ENCODE data around the gene KIAA1549.

Gene KIAA1549

DNA sequence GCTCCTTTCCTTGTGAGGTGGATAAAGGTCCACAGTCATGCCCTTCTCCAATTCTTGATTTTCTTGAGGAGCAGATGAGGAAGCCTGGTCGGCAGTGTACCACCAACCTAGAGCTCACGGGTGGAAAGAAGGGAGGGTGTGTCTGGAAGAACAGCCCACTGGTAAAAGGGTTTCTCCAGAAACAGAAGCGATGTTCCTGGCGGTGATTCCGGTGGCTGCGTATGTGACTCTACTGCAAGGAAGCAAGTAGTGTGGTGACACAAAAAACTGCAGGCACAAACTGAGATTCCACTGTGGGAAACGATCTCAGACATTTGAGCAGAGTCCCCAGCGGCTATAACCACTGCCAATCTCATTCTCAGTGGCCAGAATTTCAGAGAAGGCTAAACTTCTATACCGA lies 117.3 kb downstream of the KIAA1549 start:
- H3K18ac ChIP-seq (ENCODE audit: low read depth in 1 of 2, low read length in 2 of 2), result no peak overlapping the region
- 97% methylated on average over 9 of the region's 9 CpGs for WGBS

DNA sequence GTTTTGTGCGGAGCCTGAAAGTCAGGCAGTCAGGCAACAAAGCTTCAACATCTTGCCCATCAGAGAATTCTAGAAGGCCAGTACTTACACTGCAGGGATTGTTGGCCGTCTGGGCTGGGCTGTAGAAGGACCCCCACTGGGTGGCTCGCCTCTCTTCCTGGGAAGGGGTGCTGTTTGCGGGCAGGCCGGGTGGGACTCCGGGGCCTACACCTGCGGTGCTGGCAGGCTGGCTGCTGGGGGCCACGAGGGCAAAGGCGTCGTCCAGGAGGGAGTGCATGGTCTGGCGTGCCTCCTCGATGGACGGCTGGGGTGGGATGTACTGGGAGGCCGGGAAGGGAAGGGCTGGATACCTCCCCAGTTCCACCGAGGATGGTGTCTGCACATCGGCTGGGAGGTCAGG lies 120.1 kb downstream of the KIAA1549 start:
- Histone ChIP-seq H3K4me1 (ENCODE audit: control insufficient read depth, insufficient read depth, low read depth, low read length) (no peaks in the 10 kb centered on the region), H3K27ac (ENCODE audit: low read length, poor library complexity, severe bottlenecking) (no peak overlapping the region), H2AFZ (ENCODE audit: low read depth, low read length) (no peak overlapping the region), H3K4me2 (ENCODE audit: low read length, poor library complexity, severe bottlenecking) (no peak overlapping the region), H3K4me3 (ENCODE audit: insufficient read depth in 1 of 2, low read depth in 1 of 2, low read length in 2 of 2) (no peak overlapping the region), H2AK5ac (ENCODE audit: low read length, severe bottlenecking) (no peak overlapping the region), H3K9me3 (ENCODE audit: control insufficient read depth, low read length) (peaks cover 22% of the 10 kb centered on the region), H3K27me3 (ENCODE audit: control insufficient read depth in 1 of 2, insufficient read depth in 1 of 2, low read length in 2 of 2) (no peaks in the 10 kb centered on the region), H3K79me1 (replicated peaks; ENCODE audit: low read length, poor library complexity, severe bottlenecking) (no peaks in the 10 kb centered on the region), H4K8ac (ENCODE audit: low read length) (no peak overlapping the region), H3K9ac (ENCODE audit: low read length) (no peak overlapping the region), H2BK5ac (ENCODE audit: low read depth, low read length, poor library complexity, severe bottlenecking) (no peak overlapping the region), H4K91ac (ENCODE audit: low read length) (no peak overlapping the region), H2BK120ac (ENCODE audit: low read depth, low read length) (no peak overlapping the region), H3K18ac (ENCODE audit: low read depth in 1 of 2, low read length in 2 of 2) (no peak overlapping the region), H3K36me3 (ENCODE audit: control insufficient read depth in 1 of 2, insufficient read depth in 2 of 2, low read depth in 1 of 2, low read length in 2 of 2) (peaks cover 10 to 15% of the 10 kb centered on the region in 2 experiments), H3K4ac (ENCODE audit: low read depth in 1 of 2, low read length in 2 of 2) (no peak overlapping the region), H2BK15ac (ENCODE audit: low read depth, poor library complexity, severe bottlenecking) (no peak overlapping the region), H2BK12ac (ENCODE audit: low read length in 2 of 2) (no peak overlapping the region), H3K23ac (ENCODE audit: low read length in 2 of 2) (no peak overlapping the region), H3K14ac (ENCODE audit: low read length in 2 of 2) (no peak overlapping the region)
- WGBS, result 97% methylated on average over 16 of the region's 16 CpGs
- no peak for DNase-seq

More for the DNA sequence above, 117.3 kb downstream of the KIAA1549 start:
- H3K14ac ChIP-seq (ENCODE audit: low read length in 2 of 2), result no peak overlapping the region
- H2AK5ac ChIP-seq (ENCODE audit: low read length, severe bottlenecking), result no peak overlapping the region
- no peak overlapping the region for H2AFZ ChIP-seq (ENCODE audit: low read depth, low read length)
- H4K91ac ChIP-seq (ENCODE audit: low read length), result no peak overlapping the region
- no peak overlapping the region for H3K4ac ChIP-seq (ENCODE audit: low read depth in 1 of 2, low read length in 2 of 2)
- peaks cover 6 to 27% of the 10 kb centered on the region in 2 experiments for H3K36me3 ChIP-seq (ENCODE audit: control insufficient read depth in 1 of 2, insufficient read depth in 2 of 2, low read depth in 1 of 2, low read length in 2 of 2)
- no peak overlapping the region for H3K4me2 ChIP-seq (ENCODE audit: low read length, poor library complexity, severe bottlenecking)
- no peak overlapping the region for H2BK5ac ChIP-seq (ENCODE audit: low read depth, low read length, poor library complexity, severe bottlenecking)
- H3K4me3 ChIP-seq (ENCODE audit: insufficient read depth in 1 of 2, low read depth in 1 of 2, low read length in 2 of 2), result no peak overlapping the region
- no peak overlapping the region for H3K9ac ChIP-seq (ENCODE audit: low read length)
- H3K27ac ChIP-seq (ENCODE audit: low read length, poor library complexity, severe bottlenecking), result no peak overlapping the region
- no peaks in the 10 kb centered on the region for H3K4me1 ChIP-seq (ENCODE audit: control insufficient read depth, insufficient read depth, low read depth, low read length)
- H3K9me3 ChIP-seq (ENCODE audit: control insufficient read depth, low read length), result no peaks in the 10 kb centered on the region
- no peaks in the 10 kb centered on the region for H3K79me1 ChIP-seq (replicated peaks; ENCODE audit: low read length, poor library complexity, severe bottlenecking)
- no peak overlapping the region for H2BK15ac ChIP-seq (ENCODE audit: low read depth, poor library complexity, severe bottlenecking)
- no peak overlapping the region for H2BK12ac ChIP-seq (ENCODE audit: low read length in 2 of 2)
- H3K23ac ChIP-seq (ENCODE audit: low read length in 2 of 2), result no peak overlapping the region
- no peaks in the 10 kb centered on the region for H3K27me3 ChIP-seq (ENCODE audit: control insufficient read depth in 1 of 2, insufficient read depth in 1 of 2, low read length in 2 of 2)
- DNase-seq, result no peak
- H4K8ac ChIP-seq (ENCODE audit: low read length), result no peak overlapping the region
- no peak overlapping the region for H2BK120ac ChIP-seq (ENCODE audit: low read depth, low read length)

DNA sequence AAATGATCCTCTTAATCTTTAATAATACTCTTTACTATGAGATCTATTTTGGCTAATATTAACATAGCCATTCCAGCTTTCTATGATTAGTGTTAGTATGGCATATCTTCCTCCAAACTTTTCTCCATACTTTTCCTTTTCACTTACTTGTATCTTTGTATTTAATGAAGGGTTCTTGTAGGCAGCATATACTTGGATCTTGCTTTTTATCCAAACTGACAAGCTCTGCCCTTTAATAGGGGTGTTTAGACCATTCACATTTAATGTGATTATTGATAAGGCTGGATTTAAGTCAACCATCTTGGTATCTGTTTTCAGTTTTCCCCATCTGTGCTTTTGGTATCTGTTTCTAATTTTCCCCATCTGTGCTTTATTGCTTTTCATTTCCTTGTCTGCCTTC lies 123.5 kb downstream of the KIAA1549 start:
- no peaks in the 10 kb centered on the region for H3K79me1 ChIP-seq (replicated peaks; ENCODE audit: low read length, poor library complexity, severe bottlenecking)
- no peaks in the 10 kb centered on the region for H3K4me1 ChIP-seq (ENCODE audit: control insufficient read depth, insufficient read depth, low read depth, low read length)
- H3K4me2 ChIP-seq (ENCODE audit: low read length, poor library complexity, severe bottlenecking), result no peak overlapping the region
- no peak overlapping the region for H2BK5ac ChIP-seq (ENCODE audit: low read depth, low read length, poor library complexity, severe bottlenecking)
- H3K23ac ChIP-seq (ENCODE audit: low read length in 2 of 2), result no peak overlapping the region
- no peak overlapping the region for H2BK12ac ChIP-seq (ENCODE audit: low read length in 2 of 2)
- no peak overlapping the region for H3K9ac ChIP-seq (ENCODE audit: low read length)
- H3K9me3 ChIP-seq (ENCODE audit: control insufficient read depth, low read length), result peaks cover 22% of the 10 kb centered on the region
- no peak overlapping the region for H3K4ac ChIP-seq (ENCODE audit: low read depth in 1 of 2, low read length in 2 of 2)
- no peak overlapping the region for H2AFZ ChIP-seq (ENCODE audit: low read depth, low read length)
- no peak overlapping the region for H4K91ac ChIP-seq (ENCODE audit: low read length)
- DNase-seq, result no peak
- H3K18ac ChIP-seq (ENCODE audit: low read depth in 1 of 2, low read length in 2 of 2), result no peak overlapping the region
- H3K27ac ChIP-seq (ENCODE audit: low read length, poor library complexity, severe bottlenecking), result no peak overlapping the region
- H2BK120ac ChIP-seq (ENCODE audit: low read depth, low read length), result no peak overlapping the region
- no peak overlapping the region for H2BK15ac ChIP-seq (ENCODE audit: low read depth, poor library complexity, severe bottlenecking)
- H2AK5ac ChIP-seq (ENCODE audit: low read length, severe bottlenecking), result no peak overlapping the region
- H4K8ac ChIP-seq (ENCODE audit: low read length), result no peak overlapping the region
- no peak overlapping the region for H3K14ac ChIP-seq (ENCODE audit: low read length in 2 of 2)
- no peaks in the 10 kb centered on the region for H3K27me3 ChIP-seq (ENCODE audit: control insufficient read depth in 1 of 2, insufficient read depth in 1 of 2, low read length in 2 of 2)
- peaks cover 10 to 12% of the 10 kb centered on the region in 2 experiments for H3K36me3 ChIP-seq (ENCODE audit: control insufficient read depth in 1 of 2, insufficient read depth in 2 of 2, low read depth in 1 of 2, low read length in 2 of 2)
- H3K4me3 ChIP-seq (ENCODE audit: insufficient read depth in 1 of 2, low read depth in 1 of 2, low read length in 2 of 2), result no peak overlapping the region

DNA sequence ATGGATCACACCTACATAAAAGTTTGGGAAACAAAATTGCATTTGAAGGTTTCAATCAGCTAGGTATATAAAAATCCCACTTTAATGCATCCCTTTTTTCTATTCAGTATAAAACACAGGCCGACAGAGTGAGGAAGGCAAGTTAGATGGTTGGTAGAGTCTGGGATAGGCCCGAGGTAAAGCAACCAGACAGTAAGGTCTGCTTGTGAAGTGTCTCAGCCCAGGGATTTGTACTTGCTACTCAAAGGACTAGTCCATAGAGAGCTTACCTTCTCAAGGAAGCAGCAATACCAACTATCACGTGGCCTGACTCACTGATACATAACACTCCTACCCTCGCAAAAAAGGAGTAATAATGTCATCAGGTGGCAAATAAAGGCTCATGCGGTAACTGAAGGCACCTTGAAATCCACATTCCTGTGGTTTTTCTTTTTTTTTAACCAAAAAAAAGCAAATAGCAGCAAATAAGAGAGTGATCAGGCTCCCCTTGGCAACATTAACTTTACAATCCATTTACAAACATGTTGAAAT lies 127.0 kb downstream of the KIAA1549 start:
- H3K36me3 ChIP-seq (ENCODE audit: control insufficient read depth in 1 of 2, insufficient read depth in 2 of 2, low read depth in 1 of 2, low read length in 2 of 2), result peaks cover 3 to 8% of the 10 kb centered on the region in 2 experiments
- H3K27ac ChIP-seq (ENCODE audit: low read length, poor library complexity, severe bottlenecking), result no peak overlapping the region
- WGBS, result 85% methylated on average over 5 of the region's 5 CpGs
- H3K9ac ChIP-seq (ENCODE audit: low read length), result no peak overlapping the region
- DNase-seq, result no peak
- no peak overlapping the region for H3K23ac ChIP-seq (ENCODE audit: low read length in 2 of 2)
- no peaks in the 10 kb centered on the region for H3K27me3 ChIP-seq (ENCODE audit: control insufficient read depth in 1 of 2, insufficient read depth in 1 of 2, low read length in 2 of 2)
- no peak overlapping the region for H3K4me3 ChIP-seq (ENCODE audit: insufficient read depth in 1 of 2, low read depth in 1 of 2, low read length in 2 of 2)
- H3K4ac ChIP-seq (ENCODE audit: low read depth in 1 of 2, low read length in 2 of 2), result no peak overlapping the region
- no peak overlapping the region for H2BK15ac ChIP-seq (ENCODE audit: low read depth, poor library complexity, severe bottlenecking)
- H2AK5ac ChIP-seq (ENCODE audit: low read length, severe bottlenecking), result no peak overlapping the region
- H2BK12ac ChIP-seq (ENCODE audit: low read length in 2 of 2), result no peak overlapping the region
- H2AFZ ChIP-seq (ENCODE audit: low read depth, low read length), result no peak overlapping the region
- no peak overlapping the region for H4K91ac ChIP-seq (ENCODE audit: low read length)
- no peak overlapping the region for H2BK120ac ChIP-seq (ENCODE audit: low read depth, low read length)
- no peak overlapping the region for H4K8ac ChIP-seq (ENCODE audit: low read length)
- H3K14ac ChIP-seq (ENCODE audit: low read length in 2 of 2), result no peak overlapping the region
- no peaks in the 10 kb centered on the region for H3K79me1 ChIP-seq (replicated peaks; ENCODE audit: low read length, poor library complexity, severe bottlenecking)
- H3K9me3 ChIP-seq (ENCODE audit: control insufficient read depth, low read length), result peaks cover 22% of the 10 kb centered on the region
- H3K18ac ChIP-seq (ENCODE audit: low read depth in 1 of 2, low read length in 2 of 2), result no peak overlapping the region
- no peak overlapping the region for H2BK5ac ChIP-seq (ENCODE audit: low read depth, low read length, poor library complexity, severe bottlenecking)
- no peaks in the 10 kb centered on the region for H3K4me1 ChIP-seq (ENCODE audit: control insufficient read depth, insufficient read depth, low read depth, low read length)
- no peak overlapping the region for H3K4me2 ChIP-seq (ENCODE audit: low read length, poor library complexity, severe bottlenecking)

Data from mesenchymal stem cell (in vitro differentiated cells and primary cell).